Activated B cell treated with CpG ODN at 0.5 μM for 24 hours (primary cell): ENCODE data around the gene SAMD8. TPM values are rescaled to one million over a fixed set of nuclear protein-coding genes. Genes with fewer than 3 reads are reported as not detected.

Source experiments
- ATAC-seq: fragments of 200-7000 bp; cut with Tn5 transposase; one replicate; pipeline ENCODE4 v1.10.0; 2021; ENCODE audit warnings: low read depth, mild to moderate bottlenecking, moderate library complexity
- CTCF ChIA-PET: fragments of 350-600 bp; sonication (Branson Sonifier 250); formaldehyde crosslinking; loops from one replicate; lab custom pipeline; 2021; ENCODE audit warnings: antibody characterized with exemption; lab: Charles Lee
- POLR2A ChIA-PET: fragments of 350-600 bp; sonication (Branson Sonifier 250); formaldehyde crosslinking; loops from one replicate; lab custom pipeline; 2021; ENCODE audit warnings: antibody characterized with exemption; lab: Charles Lee
- DNase-seq: peaks from one replicate; pipeline ENCODE4 v3.0.0; 2022
- H3K27ac Mint-ChIP-seq: one replicate; pipeline ENCODE4 v1.8.0; 2020; ENCODE audit warnings: mixed read lengths
- H3K27me3 Mint-ChIP-seq: one replicate; pipeline ENCODE4 v1.8.0; 2021; ENCODE audit warnings: mixed read lengths
- H3K36me3 Mint-ChIP-seq: one replicate; pipeline ENCODE4 v1.8.0; 2021; ENCODE audit warnings: low read depth, mixed read lengths
- H3K4me1 Mint-ChIP-seq: one replicate; pipeline ENCODE4 v1.8.0; 2021; ENCODE audit warnings: mixed read lengths
- H3K4me3 Mint-ChIP-seq: one replicate; pipeline ENCODE4 v1.8.0; 2020; ENCODE audit warnings: mild to moderate bottlenecking, mixed read lengths
- H3K9me3 Mint-ChIP-seq: one replicate; pipeline ENCODE4 v1.8.0; 2020; ENCODE audit warnings: mixed read lengths
- CTCF ChIP-seq: fragments of 200-600 bp; IDR thresholded peaks from one replicate; pipeline ENCODE4 v1.8.0; 2022; ENCODE audit warnings: antibody characterized with exemption, mild to moderate bottlenecking
- intact Hi-C: fragments of 100-400 bp; cut with micrococcal nuclease; formaldehyde crosslinking; loops from one replicate; pipeline ENCODE4 v1.15.1; 2024
- total RNA-seq: library from RNA; stranded (reverse); gene quantifications from 2 replicates; pipeline ENCODE4 v1.2.3, GENCODE V29; 2022

SAMD8 gene
- total RNA-seq, 1 donor from 2014 or later, result 29.1 TPM

GRCh38 chr10:75070961-75071428 is 40.5 kb upstream of the SAMD8 start:
- CTCF ChIA-PET, result no interaction called here
- H3K27ac Mint-ChIP-seq, result no peak overlapping the region
- POLR2A ChIA-PET, result no interaction called here
- H3K27me3 Mint-ChIP-seq, result no peaks in the 10 kb centered on the region
- ATAC-seq, result no peak
- no peak for TF ChIP-seq CTCF
- no peaks in the 10 kb centered on the region for H3K9me3 Mint-ChIP-seq
- H3K4me1 Mint-ChIP-seq, result no peaks in the 10 kb centered on the region
- intact Hi-C loops, result no loop called here
- H3K36me3 Mint-ChIP-seq, result no peaks in the 10 kb centered on the region
- DNase-seq, result no peak
- no peak overlapping the region for H3K4me3 Mint-ChIP-seq

- intact Hi-C loops, result no loop called here
- H3K27ac Mint-ChIP-seq, result no peak overlapping the region
- no peaks in the 10 kb centered on the region for H3K9me3 Mint-ChIP-seq
- ChIA-PET POLR2A (interaction anchor here (0.5 kb wide), 1 partner anchor 856 kb away, joined by 4 read pairs; no protein-coding TSS in a partner anchor), CTCF (no interaction called here)
- H3K27me3 Mint-ChIP-seq, result no peaks in the 10 kb centered on the region
- no peak overlapping the region for H3K4me3 Mint-ChIP-seq
- H3K4me1 Mint-ChIP-seq, result no peaks in the 10 kb centered on the region
- no peak for ATAC-seq
- H3K36me3 Mint-ChIP-seq, result no peaks in the 10 kb centered on the region
- DNase-seq, result no peak
- TF ChIP-seq CTCF, result no peak
Observed at GRCh38 chr10:75071756-75072155, 39.7 kb upstream of the SAMD8 start.

- CTCF ChIA-PET, result no interaction called here
- no peak for TF ChIP-seq CTCF
- no peak for ATAC-seq
- no peaks in the 10 kb centered on the region for H3K9me3 Mint-ChIP-seq
- H3K4me1 Mint-ChIP-seq, result no peaks in the 10 kb centered on the region
- no peak overlapping the region for H3K4me3 Mint-ChIP-seq
- no peaks in the 10 kb centered on the region for H3K36me3 Mint-ChIP-seq
- H3K27ac Mint-ChIP-seq, result no peak overlapping the region
- intact Hi-C loops, result no loop called here
- POLR2A ChIA-PET, result no interaction called here
- no peak for DNase-seq
- H3K27me3 Mint-ChIP-seq, result no peaks in the 10 kb centered on the region
Observed at GRCh38 chr10:75072727-75073126, 38.7 kb upstream of the SAMD8 start.

GRCh38 chr10:75073442-75073841 is 38.0 kb upstream of the SAMD8 start:
- CTCF ChIA-PET, result no interaction called here
- no peaks in the 10 kb centered on the region for H3K27me3 Mint-ChIP-seq

More at GRCh38 chr10:75073442-75073841, 38.0 kb upstream of the SAMD8 start:
- no peak overlapping the region for H3K27ac Mint-ChIP-seq
- intact Hi-C loops, result no loop called here
- no peak for TF ChIP-seq CTCF
- H3K4me3 Mint-ChIP-seq, result no peak overlapping the region
- H3K9me3 Mint-ChIP-seq, result no peaks in the 10 kb centered on the region
- no peak for ATAC-seq
- DNase-seq, result no peak
- H3K4me1 Mint-ChIP-seq, result no peaks in the 10 kb centered on the region
- POLR2A ChIA-PET, result no interaction called here
- H3K36me3 Mint-ChIP-seq, result no peaks in the 10 kb centered on the region
